Smooth muscle cell of the pulmonary artery (primary cell): Measurements from ENCODE around the gene CDPF1. TPM values are rescaled to one million over a fixed set of nuclear protein-coding genes. Genes with fewer than 3 reads are reported as not detected.

Source experiments
- total RNA-seq: library from RNA; depleted of rRNA; stranded (reverse); fragments of >200 nt; gene quantifications from 2 replicates; pipeline ENCODE4 v1.2.3, GENCODE V29; 2014

The CDPF1 gene, protein sequence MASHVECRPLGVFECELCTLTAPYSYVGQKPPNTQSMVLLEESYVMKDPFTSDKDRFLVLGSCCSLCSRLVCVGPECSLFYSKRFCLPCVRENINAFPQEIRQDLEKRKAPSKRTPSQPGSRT
- total RNA-seq = 10.2 and 10.6 TPM in 2 replicates

DNA sequence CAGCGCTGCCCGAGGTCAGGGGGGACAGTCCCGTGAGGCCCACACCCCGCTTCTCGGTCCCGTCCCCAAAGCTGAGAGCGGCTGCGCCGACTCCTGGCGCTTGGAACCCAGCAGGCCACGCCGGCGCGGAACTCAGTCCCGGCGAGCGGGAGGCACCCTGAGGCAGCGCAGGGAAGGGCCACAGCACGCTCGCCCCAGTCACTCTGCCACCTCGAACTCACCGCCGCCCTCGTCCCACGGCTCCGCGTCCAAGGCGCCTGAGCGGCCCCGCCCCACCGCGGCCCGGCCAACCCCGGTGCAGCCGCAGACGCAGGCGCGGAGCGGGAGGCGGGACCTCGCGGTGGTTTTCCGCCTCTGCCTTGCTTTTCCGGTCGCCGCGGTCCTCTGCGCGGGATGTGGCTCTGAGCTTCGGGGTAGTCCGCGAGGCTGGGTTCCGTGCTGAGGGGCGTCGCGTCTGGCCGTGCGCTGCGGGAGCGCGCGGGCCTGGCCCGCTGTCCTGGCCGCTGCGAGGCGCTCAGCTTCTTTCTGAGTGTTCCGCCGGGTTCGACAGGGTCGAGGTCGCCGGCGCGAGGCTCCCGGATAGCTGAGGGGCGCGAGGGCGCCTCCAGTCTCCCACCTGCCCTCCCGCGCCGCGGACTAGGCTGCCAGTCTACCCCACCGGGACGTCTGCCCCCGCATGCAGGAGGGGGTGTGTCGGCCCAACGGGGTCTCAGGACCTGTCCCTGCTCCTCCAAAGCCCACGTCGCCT is at the start of gene CDPF1:
Gene CDPF1 (minus strand): TSS at position 259 of the 748 bp plus-strand sequence. CDS start 2,009 bp downstream, outside the sequence.

DNA sequence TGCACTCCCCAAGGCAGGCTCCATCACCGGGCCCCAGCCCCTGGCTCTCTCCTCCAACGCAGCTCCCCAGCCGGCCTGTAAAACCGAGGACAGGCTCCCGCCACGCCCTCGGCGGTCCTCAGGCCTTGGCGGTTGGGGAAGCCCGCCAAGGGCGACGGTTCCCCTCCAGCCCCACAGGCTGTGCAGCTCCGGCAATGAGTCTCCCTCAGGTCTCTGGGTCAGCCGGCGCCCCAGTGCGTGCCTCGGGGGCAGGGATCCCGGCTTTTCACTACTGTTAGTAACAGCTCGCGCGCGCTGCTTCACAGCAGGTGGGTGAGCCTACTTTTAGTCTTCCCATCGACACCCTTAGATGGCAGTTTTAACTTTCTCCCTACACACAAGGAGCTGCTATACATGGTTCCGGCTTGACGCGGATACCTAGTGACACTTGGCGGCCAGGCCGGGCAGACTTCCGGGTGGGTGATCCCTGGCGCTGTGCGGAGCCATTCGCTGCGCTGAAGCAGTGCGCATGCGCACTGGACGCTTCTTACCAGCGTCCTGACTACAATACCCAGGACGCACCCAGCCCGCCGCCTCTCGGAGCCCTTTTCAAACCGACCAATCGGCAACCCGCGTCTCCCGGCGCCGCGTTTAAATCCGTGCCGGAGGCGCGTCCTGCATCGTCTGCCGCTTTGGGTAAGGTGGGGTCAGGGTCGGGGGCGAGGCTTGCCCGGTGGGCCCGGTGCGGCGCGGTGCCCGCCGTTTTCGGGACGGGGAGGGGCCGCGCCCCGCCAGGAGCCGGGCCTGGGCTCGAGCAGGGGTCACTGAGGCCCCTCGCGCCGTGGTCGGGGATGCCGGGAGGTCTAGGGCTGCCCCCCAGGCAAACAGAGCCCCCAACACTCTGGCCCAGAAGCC is 46.4 kb upstream of the CDPF1 start, which contains the start of gene GTSE1:
Gene GTSE1 (plus strand): TSS at position 614 of the 894 bp plus-strand sequence. CDS start 531 bp downstream, outside the sequence.

DNA sequence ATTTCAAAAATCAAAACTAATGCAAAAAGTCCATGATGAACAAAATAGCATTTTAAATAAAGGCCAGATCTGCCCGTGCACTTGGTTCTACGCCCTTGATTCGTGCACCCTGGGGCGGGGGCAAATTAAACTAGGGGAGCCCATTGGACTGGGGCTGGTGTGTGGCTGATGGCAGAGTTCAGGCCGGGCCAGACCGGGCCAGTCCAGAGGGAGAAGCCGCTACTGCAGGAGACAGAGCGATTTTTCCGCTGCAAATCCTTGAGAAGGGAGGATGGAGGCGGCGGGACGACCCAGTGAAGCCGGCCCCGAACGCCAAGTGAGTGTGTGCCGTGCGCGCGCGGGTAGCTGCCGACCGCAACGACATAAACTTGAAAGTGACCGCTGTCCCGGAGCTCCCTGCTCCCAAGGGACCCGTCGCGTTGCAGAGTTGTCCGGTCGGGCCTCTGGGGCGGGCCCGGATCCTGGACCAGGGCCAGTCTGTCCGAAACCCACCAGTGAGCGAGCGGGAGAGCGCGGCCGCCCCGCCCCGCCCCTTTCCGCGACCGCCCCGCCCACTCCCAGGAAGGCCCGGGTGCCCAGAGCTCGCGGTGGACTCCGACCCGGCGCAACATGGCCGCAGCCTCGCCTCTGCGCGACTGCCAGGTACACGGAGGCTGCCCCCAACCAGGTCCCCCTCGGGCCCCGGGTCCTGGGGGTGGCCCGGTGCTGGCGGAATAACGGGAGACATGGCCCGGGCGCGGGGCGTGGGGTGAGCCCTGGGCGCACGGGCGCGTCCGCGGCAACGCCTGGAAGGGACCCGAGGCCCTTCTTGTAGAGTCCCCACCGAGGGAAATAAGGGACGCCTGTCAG is 17.6 kb upstream of the CDPF1 start, which contains the start of gene TTC38:
Gene TTC38 (plus strand): TSS at position 578 of the 849 bp plus-strand sequence. CDS start 32 bp downstream, at position 610.

DNA sequence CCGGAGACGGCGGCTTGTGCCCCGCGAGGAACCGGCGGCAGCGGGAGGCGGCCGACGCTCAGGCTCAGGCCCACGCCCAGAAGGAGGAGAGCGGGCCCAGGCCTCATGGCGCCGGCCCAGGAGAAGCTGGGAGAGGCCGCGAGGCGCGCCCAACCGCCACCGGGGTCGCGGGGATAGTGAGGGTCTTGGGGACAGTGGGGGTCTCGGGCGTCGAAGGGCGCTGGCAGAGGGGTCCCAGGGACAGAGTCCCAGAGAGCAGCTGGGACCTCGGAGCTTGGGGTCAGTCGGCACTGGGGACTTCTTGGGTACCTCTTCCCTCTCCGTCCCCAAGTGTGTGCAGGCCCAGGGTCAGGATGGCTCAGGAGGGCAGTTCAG is 13.1 kb upstream of the CDPF1 start, which contains the start of gene PKDREJ:
Gene PKDREJ (minus strand): TSS at position 128 of the 375 bp plus-strand sequence. CDS start 21 bp downstream, at position 107.

Other genes with a start within 250 kb of the CDPF1 start
- gene PPARA, start 99.8 kb downstream of the CDPF1 start, total RNA-seq = 23.5 and 26.7 TPM in 2 replicates
- gene PKDREJ, start 13.1 kb upstream of the CDPF1 start, total RNA-seq = under 0.01 and 0.03 TPM in 2 replicates
- 18.2 and 20.8 TPM in 2 replicates for gene TTC38, start 17.7 kb upstream of the CDPF1 start, total RNA-seq
- gene GTSE1, start 46.6 kb upstream of the CDPF1 start, total RNA-seq = 1.5 and 2.6 TPM in 2 replicates
- gene TRMU, start 85.4 kb upstream of the CDPF1 start, total RNA-seq = 30.6 and 39.4 TPM in 2 replicates